ENCODE results near the gene SKIC2.
"Not testable (repeated sequence)": the region's sequence is repeated elsewhere in the genome, so short reads cannot be mapped to it uniquely, and the experiment has no call there.

Gene SKIC2

DNA sequence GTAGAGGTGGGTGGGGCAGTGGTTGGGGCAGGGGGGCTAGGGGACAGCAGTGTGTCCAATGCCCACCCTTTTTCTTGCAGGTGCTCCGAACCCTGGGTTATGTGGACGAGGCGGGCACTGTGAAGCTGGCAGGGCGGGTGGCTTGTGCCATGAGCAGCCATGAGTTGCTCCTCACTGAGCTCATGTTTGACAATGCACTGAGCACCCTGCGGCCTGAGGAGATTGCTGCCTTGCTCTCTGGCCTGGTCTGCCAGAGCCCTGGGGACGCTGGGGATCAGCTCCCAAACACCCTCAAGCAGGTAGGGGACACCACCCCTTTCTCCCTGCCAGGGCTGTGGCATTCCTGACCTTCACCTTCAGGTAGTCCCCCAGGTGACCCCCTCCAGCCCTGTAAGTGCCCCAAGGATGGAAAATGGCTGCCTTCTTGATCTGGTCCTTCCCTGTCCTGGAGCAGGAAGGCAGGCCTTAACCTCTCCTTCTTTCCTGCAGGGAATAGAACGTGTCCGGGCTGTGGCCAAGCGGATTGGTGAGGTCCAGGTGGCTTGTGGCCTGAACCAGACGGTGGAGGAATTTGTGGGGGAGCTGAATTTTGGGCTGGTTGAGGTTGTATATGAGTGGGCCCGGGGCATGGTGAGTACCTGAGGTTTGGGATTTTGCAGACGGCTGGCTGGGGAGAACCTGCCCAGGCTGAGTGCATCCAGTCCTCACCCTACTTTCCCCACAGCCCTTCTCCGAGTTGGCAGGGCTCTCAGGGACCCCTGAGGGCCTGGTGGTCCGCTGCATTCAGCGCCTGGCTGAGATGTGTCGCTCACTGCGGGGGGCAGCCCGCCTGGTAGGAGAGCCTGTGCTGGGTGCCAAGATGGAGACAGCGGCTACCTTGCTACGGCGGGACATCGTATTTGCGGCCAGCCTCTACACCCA lies 10.1 kb downstream of the SKIC2 start:
- no peak for DNase-seq (ENCODE audit: low read depth in 2 of 2)

DNA sequence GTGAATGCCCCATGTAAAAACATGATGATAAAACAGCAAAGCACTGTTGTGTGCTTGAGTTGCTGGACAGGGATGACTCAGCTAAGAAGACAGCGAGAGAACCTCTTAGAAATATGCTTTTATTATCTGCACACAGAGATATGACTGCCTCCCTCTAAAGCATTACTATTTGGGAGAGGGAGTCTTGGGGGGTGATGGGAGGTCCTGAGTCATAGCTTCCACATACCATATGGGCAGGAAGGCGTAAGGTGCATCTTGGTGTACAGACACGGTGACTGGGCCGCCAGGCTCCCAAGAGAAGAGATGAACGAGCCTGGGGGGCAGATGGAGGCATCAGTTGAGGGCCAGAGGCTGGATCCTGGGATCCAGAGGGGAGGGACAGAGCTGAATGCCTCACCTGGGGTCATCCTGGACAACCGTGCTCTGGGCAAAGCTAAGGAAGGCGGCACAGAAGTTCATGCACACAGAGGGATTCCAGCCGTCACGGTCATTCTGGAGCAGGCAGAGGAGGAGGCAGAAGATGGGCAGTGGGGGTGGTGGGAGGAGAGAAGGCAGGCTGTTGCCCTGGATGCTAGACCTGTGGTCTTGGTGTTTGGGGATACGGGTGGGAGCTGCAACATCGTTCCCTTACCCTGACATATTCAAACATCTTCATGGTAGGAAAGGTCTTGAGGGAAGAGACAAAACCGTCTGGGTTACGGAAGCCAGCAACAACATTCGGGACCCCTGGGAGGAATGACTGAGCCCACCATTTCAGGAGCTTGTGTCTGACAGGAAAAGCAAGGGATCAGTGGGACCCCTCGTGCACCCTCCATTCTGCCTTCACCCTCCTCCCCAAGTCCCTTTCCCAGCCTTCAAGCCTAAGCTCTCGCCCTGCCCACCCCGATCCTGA lies 11.0 kb downstream of the SKIC2 start:
- DNase-seq (ENCODE audit: low read depth in 2 of 2), result no peak

DNA sequence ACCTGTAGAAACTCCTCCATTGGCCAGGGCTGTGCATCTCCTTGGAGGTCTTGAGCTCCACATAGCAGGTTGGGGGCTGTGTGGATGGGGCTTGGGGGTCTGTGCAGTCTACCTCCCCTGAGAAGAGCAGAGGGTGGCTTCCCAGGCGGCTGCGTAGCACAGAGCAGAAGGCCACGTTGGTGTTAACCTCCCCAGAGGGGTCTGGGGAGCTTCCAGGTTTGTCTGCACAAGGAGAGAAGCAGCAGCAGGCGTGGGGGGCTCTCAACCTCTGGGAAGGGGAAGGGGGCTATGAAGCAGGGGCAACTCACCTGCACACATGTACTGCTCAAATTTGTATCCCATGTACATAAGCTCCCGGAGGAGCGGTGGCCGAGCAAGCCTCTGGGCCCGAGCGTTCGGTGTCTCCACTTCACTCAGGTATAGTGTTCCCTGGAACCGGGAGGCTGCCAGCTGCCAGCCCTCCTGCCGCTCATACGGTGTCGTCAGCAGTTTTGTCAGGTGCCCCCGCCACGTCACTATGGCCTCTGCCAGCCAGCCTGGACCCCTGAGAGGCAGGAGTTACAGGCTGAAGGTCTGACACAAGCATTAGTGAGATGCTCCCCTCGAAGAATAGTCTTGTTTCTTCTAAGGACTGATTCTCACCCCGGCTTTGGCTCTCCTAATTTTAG lies 11.8 kb downstream of the SKIC2 start:
- DNase-seq (ENCODE audit: low read depth in 2 of 2), result no peak

DNA sequence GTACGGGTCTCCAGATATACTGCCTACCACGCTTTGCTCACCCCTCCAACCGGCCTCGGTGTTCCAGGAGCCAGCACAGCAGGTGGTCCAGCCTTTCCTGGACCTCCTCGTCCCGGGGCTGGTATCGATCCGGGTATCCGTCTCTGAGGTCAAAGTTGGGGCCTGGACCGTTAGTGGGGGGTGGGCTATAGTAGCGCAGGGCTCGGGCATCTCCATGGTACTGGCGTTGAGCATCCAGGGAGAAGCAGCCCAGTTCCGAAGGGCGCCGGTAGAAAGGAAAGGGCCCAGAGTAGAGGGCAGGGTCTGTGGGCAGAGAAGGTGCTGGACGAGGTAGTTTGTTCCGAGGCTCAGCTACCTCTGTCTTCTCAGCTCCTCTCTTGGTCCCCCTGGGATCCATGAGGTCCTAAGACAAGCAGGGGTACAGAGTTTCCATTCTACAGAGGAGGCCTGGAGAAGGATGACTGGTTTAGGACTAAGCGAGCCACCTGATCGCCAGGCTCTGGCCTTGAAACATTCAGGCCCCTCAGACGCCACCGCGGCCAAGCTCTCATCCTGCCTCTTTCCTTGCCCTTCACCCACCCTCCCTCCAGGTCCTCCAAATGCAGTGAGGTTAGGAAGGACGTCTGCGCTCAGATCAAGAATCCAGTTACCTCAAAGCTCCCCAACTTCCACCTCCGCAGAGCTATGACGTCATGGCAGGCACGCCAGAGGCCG lies 12.5 kb downstream of the SKIC2 start:
- no peak for DNase-seq (ENCODE audit: low read depth in 2 of 2)

DNA sequence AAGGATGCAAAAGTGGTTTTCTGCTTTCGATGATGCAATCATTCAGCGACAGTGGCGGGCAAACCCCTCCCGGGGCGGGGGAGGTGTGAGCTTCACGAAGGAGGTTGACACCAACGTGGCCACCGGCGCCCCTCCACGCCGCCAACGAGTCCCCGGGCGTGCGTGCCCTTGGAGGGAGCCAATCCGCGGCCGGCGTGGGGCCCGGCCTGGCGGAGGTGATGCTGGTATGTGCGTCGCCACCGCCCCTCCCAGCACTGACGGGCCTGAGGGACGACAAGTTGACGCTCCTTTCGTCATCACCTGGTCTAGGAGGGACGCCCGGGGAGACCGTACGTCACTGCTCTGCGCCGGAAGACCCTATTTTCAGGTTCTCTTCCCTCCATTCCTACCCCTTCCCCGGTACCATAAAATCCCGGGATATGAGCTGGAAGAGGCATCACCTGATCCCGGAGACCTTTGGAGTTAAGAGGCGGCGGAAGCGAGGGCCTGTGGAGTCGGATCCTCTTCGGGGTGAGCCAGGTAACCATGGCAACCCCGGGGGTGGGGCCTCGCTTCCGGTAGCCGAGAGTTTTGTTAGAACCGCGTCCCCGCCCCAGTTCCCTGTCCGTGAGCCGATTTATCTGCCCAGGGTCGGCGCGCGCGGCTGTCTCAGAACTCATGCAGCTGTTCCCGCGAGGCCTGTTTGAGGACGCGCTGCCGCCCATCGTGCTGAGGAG lies 13.2 kb downstream of the SKIC2 start, which contains the start of gene DXO:
DXO (minus strand) TSS at position 146 of the 716 bp plus-strand sequence. CDS start 463 bp downstream, outside the sequence.
- DNase-seq (ENCODE audit: low read depth in 2 of 2), result peak; percentile 96 to 97

DNA sequence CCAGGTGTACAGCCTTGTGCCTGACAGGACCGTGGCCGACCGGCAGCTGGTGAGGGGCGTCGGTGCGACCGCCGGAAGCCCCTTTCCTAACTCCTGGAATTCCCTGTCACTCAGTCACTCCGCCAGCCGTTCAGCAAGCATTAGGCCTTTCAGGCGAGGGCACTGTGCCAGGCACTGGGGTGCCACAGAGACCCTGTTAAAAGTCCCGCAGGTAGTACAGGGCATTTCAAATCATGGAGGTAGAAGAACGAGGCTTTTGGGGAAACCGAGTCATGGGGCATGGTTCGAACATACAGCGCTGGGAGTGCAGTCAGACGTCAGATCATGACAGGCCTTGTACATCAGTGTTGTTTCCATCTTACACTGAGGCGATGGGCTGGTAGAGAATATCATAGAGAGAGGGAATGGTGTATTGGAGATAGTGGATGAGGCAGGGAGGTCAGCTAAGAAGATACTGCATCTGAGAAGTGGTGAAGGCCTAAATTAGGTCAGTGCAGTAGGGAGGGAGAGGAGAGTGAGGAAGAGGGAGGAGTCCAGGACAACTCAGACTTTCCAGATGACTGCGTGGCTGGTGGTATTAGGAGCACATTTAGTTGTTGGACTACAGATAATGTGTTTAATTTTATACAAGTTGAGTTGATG lies 13.9 kb downstream of the SKIC2 start:
- no peak for DNase-seq (ENCODE audit: low read depth in 2 of 2)

DNA sequence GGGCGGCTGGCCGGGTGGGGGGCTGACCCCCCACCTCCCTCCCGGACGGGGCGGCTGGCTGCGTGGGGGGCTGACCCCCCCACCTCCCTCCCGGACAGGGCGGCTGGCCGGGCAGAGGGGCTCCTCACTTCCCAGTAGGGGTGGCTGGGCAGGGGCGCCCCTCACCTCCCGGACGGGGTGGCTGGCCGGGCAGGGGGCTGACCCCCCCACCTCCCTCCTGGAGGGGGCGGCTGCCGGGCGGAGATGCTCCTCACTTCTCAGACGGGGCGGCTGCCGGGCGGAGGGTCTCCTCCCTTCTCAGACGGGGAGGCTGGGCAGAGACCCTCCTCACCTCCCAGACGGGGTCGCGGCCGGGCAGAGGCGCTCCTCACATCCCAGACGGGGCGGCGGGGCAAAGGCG lies 17.1 kb downstream of the SKIC2 start:
- not testable (repeated sequence) for DNase-seq (ENCODE audit: low read depth in 2 of 2)

DNA sequence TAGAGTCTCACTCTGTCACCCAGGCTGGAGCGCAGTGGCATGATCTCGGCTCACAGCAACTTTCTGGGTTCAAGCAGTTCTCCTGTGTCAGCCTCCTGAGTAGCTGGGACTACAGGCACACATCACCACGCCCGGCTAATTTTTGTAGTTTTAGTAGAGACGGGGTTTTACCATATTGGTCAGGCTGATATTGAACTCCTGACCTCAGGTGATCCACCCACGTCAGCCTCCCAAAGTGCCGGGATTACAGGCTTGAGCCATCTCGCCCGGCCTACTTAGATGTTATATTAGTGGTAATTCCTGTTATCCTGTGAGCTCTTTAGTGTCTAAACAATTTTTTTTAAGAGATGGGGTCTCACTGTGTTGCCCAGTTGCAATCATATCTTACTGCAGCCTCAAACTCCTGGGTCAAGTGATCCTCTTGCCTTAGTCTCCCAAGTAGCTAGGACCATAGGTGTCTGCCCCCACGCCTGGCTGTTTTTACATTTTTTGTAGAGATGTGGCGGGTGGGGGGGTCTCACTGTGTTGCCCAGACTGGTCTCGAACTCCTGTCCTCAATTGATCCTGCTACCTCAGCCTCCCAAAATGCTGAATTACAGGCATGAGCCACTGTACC lies 18.9 kb downstream of the SKIC2 start:
- DNase-seq (ENCODE audit: low read depth in 2 of 2), result no peak

DNA sequence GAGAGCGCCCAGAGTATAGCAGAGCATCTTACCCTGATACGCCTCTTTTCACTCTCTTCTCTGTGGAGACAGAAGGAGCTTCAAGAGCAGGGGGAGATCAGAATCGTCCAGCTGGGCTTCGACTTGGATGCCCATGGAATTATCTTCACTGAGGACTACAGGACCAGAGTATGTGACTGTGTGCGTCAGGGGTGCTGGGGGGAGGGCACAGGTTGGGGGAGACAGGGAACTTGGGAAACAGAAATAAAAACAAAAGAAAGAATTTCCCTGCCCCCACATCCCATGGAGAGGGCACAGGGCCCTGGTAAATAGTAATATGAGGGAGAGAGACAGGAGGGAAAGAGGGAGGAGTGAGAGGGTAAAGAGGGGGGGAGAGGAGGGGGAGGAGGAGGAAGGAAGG lies 19.9 kb downstream of the SKIC2 start:
- no peak for DNase-seq (ENCODE audit: low read depth in 2 of 2)

DNA sequence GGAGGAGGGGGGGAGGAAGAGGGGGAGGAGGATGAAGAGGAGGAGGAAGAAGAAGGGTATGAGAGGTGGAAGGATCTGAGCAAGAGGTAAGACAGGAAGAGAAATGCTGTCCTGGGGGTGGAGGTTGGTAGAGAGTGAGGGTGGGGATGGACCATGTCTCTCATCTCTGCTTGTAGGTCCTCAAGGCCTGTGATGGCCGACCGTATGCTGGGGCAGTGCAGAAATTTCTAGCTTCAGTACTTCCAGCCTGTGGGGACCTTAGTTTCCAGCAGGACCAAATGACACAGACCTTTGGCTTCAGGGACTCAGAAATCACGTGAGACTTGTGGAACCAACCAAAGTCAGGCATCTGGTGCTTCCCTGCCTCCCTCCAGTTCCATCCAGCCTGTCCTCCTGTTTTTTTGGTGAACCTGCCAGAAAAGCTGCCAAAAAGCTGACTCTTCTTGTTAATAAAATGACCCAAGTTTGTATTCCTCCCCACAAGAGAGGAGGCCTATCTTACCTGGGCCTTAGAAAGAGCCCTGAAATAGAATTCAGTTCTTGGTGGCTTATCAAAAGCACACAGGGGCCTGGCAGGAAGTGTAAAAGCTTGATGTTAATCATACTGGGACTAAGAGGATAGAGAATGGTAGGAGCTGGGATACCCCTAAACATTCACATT lies 20.4 kb downstream of the SKIC2 start:
- no peak for DNase-seq (ENCODE audit: low read depth in 2 of 2)

DNA sequence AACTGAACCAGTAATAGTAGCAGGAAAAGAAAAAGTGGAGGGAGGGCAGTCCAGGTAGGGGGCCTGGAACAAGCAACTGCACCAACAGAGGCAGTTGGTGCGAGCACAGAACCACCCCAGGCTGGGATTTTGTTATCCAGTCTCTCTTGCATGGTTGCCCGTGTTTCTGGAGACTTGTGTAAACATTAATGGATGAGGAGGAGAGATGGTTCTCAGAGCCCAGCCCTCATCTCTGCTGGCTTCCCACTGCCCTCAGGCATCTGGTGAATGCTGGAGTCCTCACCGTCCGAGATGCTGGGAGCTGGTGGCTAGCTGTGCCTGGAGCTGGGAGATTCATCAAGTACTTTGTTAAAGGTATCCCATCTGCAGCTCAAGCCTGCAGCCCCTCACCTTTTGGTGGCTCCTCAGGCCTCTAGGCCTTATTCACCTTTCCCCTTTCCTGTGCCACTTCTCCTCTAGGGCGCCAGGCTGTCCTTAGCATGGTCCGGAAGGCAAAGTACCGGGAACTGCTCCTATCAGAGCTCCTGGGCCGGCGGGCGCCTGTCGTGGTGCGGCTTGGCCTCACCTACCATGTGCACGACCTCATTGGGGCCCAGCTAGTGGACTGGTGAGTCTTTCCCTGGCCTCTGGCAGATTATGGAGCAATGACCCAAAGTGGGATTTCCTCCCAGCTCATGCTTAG lies 21.4 kb downstream of the SKIC2 start:
- not testable (repeated sequence) for DNase-seq (ENCODE audit: low read depth in 2 of 2)

DNA sequence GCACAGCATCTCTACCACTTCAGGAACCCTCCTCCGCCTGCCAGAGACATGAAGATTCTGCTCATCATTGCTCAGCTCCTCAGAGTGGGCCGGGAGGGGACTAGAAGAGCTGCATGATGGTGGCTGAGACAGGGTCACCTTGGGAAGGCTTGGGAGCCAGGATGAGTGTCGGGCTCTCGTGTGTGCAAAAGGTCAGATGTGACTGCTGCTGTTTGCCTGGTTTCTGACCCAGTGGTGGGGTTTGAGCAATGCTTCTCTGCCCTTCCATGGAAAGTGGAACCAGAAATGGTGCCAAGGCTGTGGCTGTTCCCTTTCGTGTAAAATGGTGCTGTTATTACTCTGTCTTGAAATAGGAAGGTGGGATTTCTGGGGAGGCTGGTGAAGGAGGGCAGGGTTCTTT lies 22.0 kb downstream of the SKIC2 start:
- not testable (repeated sequence) for DNase-seq (ENCODE audit: low read depth in 2 of 2)

DNA sequence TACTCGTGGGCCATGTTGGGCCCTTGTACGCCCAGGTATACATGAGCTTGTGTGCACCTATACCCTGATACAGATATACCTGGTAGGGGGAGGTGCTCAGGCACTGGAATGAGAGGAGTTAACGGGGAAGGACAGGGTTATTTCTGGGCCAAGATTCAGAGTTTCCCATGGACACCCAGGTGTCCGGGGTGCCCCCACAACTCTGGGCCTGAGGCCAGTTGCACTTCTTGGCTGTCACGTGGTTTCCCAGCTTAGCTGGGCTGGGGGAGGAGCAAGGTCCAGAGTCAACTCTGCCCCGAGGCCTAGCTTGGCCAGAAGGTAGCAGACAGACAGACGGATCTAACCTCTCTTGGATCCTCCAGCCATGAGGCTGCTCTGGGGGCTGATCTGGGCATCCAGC lies 22.8 kb downstream of the SKIC2 start, which contains the start of gene C4A:
C4A (plus strand) TSS at position 314 of the 400 bp plus-strand sequence; CDS start at position 365, 51 bp downstream.
- DNase-seq (ENCODE audit: low read depth in 2 of 2), result not testable (repeated sequence)

DNA sequence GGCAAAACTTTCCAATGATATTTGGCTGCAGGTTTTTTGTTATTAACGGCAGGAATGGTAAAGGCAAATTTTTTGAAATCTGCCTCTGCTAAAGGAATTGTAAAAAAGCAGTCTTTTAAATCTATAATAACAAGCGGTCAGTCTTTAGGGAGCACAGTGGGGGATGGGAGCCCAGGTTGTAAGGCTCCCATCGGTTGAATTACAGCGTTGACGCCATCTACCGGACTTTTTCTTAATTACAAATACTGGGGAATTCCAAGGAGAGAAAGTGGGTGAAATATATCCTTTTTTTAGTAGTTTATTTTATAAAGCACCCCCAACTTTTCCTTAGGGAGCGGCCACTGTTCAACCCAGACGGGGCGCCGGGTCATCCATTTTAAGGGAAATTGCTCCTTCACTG lies 30.4 kb downstream of the SKIC2 start:
- not testable (repeated sequence) for DNase-seq (ENCODE audit: low read depth in 2 of 2)

DNA sequence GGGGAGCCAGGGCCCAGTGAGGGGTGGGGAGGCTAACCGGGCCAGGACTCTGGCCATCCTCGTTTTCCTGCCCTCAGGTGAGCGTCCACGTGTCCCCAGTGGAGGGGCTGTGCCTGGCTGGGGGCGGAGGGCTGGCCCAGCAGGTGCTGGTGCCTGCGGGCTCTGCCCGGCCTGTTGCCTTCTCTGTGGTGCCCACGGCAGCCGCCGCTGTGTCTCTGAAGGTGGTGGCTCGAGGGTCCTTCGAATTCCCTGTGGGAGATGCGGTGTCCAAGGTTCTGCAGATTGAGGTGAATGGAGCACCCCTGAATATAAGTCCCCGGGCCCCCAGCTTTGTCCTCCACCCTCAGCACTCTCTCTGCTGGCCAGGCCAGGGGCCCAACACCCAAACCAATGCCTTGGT lies 35.4 kb downstream of the SKIC2 start:
- DNase-seq (ENCODE audit: low read depth in 2 of 2), result not testable (repeated sequence)

DNA sequence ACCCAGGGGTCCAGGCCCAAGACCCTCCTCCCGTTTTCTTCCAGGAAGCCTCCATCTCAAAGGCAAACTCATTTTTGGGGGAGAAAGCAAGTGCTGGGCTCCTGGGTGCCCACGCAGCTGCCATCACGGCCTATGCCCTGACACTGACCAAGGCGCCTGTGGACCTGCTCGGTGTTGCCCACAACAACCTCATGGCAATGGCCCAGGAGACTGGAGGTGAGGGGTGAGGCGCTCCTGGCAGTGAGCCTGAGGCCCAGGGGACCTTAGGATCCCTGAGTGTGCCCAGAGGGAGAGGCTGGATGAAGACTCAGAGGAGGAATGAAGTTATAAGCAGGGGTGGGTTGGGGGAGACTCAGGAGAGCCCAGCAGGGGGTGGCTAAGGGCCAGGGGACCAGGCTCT lies 37.4 kb downstream of the SKIC2 start:
- not testable (repeated sequence) for DNase-seq (ENCODE audit: low read depth in 2 of 2)

DNA sequence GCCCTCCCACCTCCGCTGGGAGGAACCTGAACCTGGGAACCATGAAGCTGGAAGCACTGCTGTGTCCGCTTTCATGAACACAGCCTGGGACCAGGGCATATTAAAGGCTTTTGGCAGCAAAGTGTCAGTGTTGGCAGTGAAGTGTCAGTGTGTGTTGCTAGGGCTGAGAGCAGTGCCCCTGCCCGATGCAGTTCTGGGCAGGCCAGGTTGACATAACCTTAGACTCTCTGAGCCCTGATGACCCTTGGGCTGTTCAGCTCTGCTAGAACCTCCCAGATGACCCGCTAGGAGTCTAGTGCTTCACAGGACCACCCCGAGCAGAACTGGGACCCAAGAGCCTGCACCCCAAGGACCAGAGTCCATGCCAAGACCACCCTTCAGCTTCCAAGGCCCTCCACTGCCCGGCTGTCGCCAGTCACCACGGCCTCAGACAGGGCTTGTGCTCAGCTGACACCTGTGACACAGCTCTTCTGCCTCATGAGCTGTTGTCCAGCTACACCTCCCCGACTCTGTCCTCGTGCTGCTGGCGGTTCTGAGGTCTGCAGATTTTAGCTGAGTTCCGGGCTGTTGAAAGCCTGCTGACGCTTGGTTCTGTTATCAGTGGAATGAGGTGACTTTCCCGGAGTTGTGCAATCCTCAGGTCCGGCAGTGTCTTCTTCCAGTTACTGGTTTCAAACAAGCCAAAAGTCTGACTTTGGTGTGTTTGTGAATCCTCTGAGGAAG lies 43.7 kb downstream of the SKIC2 start:
- not testable (repeated sequence) for DNase-seq (ENCODE audit: low read depth in 2 of 2)

DNA sequence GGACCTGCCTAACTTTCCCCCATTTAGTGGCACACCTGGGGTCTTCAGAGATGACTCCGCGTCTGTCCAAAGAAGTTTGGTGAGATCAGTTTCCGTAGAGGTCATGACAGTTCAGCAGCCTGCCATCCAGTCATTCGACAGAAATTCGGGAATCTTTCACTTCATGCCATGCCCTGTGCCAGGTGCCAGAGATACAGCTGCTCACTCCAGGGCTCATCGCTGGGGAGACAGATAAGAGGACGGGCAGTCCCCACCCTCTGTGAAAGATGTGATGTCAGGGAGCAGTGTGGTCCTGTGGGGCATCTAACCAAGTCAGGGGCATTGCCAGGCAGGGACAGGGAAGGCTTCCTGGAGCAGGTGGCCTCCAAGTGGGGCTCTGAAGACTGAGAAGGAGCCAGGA lies 44.3 kb downstream of the SKIC2 start:
- DNase-seq (ENCODE audit: low read depth in 2 of 2), result not testable (repeated sequence)
